Non-pigmented ciliary epithelial cell (primary cell): Measurements from ENCODE around the gene LCA5.
"Not testable (repeated sequence)": the region's sequence is repeated elsewhere in the genome, so short reads cannot be mapped to it uniquely, and the experiment has no call there.

Experiments used
- DNase-seq: peaks from one replicate; pipeline ENCODE4 v3.0.0-alpha.2; 2010; ENCODE audit warnings: low read depth

Gene LCA5

GRCh38 chr6:79538106-79538971 is 1.1 kb upstream of the LCA5 start:
- DNase-seq: no peak

DNA sequence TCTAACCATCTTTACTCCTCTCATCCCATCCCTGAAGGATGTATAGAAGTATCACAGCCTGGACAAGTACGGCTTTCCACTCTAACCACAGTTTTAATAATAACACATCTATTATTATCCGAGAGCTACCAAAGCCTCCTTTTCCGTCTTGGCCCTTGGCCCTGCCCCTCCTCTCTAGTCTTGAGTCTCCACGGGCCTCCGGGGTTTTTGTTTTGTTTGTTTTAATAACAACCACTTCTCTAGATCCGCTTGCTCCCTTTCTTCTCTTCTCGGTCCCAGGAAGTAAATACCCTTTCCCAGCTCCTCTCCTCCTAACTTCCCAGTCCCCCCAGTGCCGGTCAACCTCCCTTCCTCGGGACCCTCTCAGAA is 661 bp downstream of the LCA5 start:
- DNase-seq: no peak

- DNase-seq: not testable (repeated sequence)
Measured at GRCh38 chr6:79529567-79529966, 7.7 kb downstream of the LCA5 start.

GRCh38 chr6:79526897-79527296 is 10.3 kb downstream of the LCA5 start:
- no peak for DNase-seq

GRCh38 chr6:79525272-79526100 is 11.7 kb downstream of the LCA5 start:
- DNase-seq: no peak

DNA sequence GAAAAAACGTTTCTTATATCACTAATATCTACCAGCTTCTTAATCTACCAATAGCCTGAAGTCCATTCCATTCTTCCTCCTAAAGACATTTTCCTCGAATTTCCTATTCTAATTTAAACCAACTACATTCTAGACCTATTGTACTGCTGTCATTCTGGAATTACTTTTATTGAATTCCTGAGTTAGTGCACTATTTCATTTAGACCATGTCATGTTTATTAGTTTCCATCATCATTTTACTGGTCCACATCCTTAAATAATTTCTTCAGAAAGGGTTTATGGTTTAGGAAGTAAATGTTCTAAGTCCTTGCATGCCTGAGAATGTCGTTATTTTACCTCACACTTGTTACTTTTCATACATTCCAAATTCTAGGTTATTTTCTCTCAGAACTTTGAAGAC is 13.2 kb downstream of the LCA5 start:
- no peak for DNase-seq

- no peak for DNase-seq
Measured at GRCh38 chr6:79522609-79523008, 14.6 kb downstream of the LCA5 start.

GRCh38 chr6:79520534-79520933 is 16.7 kb downstream of the LCA5 start:
- no peak for DNase-seq

DNA sequence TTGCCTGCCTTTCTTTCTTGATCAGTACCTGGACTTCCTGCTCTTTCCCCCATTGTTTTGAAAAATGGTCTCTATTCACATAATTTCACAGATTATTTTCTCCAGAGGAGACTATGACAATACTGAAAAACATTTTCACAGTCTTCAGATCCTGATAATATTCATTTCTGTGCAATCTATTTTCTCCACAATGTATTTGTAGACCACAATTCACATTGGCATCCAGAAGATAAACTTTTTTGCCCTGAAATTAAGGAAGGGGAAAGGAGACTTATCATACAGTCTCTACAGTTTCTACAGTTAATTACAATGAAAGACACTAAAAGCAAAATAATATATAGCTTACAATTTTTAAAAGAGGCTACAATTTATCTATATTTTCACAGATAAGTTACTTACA is 18.4 kb downstream of the LCA5 start:
- no peak for DNase-seq

DNA sequence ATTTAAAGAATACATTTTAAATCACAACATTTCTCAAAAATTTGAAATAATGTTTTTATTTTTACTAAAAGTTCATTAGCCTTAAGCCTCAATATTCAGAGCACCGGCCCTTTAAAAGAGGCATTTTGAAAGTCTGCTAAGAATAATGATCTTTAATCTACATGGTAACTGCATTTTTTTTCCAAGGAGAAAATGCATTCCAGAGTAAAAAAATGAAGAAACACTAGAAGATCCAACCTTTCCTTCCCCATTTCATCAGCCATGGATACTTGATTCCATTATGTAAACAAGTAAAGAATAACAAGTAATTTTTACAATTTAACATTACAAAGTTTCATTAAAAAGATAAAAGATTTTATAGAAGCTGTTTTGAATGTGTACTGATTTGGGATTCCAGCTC is 21.8 kb downstream of the LCA5 start:
- no peak for DNase-seq

- no peak for DNase-seq
Measured at GRCh38 chr6:79513111-79513510, 24.1 kb downstream of the LCA5 start.

GRCh38 chr6:79512014-79512413 is 25.2 kb downstream of the LCA5 start:
- DNase-seq: no peak

DNA sequence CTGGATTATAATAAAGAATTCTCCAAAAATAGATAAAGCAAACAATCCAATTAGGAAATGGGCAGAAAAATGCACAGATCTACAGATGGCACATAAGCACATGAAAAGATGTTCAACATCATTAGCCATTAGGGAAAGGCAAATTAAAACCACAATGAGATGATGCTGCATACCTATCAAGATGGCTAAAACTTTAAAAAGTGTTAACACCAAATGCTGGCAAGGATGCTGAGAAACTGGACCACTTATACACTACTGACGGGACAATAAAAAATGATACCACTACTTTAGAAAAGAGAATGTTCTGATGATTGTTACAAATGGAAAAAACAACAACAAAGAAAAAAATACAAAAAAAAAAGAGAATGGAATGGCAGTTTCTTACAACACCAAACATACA is 26.5 kb downstream of the LCA5 start:
- DNase-seq: no peak

- DNase-seq: no peak
Measured at GRCh38 chr6:79506251-79506650, 31.0 kb downstream of the LCA5 start.

DNA sequence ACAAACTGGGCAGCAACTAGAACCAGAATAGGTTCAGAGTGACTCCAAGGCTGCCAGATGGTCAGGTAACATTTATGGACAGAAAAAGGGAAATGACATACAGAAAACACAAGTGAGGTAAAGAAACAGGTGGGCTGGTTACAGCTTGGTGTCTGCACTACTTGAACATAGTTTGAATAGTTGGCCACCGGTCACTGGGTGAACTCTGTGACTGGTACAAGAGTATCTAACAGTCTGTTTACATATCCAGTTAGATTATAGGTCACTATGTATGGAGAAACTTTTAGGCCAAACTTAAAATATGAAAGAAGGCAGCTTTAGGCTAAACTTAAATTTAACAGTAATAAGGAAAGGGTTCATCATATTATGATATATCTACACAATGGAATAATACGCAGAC is 32.9 kb downstream of the LCA5 start:
- DNase-seq: no peak

- no peak for DNase-seq
Measured at GRCh38 chr6:79498842-79499241, 38.4 kb downstream of the LCA5 start.

GRCh38 chr6:79495246-79495645 is 42.0 kb downstream of the LCA5 start:
- no peak for DNase-seq

DNA sequence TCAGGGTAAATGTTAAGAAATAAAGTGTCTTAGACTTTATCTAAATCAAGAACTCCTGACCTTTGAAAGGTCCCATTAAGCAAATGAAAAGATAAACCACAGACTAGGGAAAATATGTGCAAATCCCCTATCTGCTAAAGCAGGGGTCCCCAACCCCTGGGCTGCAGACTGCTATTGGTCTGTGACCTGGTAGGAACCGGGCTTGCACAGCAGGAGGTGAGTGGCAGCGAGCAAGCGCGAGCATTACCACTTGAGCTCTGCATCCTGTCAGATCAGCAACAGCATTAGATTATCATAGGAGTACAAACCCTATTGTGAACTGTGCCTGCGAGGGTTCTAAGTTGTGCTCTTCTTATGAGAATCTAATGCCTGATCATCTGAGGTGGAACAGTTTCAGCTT is 42.4 kb downstream of the LCA5 start:
- DNase-seq: no peak

DNA sequence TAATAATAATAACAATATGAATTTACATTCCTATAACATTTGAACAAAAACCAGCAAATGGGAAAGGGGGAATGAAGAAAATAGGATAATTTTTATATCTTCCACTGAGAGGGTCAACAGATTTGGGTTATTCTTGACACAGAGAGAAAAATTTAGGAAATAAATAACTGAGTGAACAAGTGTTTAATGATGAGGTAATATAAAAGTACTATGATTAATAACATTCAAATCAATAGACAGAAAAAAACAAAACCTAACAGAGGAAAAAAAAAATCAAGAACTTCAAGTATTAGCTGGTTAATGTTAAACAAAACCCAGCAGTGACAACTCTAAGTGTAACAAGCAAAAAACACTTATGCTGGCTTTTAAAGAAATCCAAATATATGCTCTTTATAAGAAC is 66.5 kb downstream of the LCA5 start:
- no peak for DNase-seq

DNA sequence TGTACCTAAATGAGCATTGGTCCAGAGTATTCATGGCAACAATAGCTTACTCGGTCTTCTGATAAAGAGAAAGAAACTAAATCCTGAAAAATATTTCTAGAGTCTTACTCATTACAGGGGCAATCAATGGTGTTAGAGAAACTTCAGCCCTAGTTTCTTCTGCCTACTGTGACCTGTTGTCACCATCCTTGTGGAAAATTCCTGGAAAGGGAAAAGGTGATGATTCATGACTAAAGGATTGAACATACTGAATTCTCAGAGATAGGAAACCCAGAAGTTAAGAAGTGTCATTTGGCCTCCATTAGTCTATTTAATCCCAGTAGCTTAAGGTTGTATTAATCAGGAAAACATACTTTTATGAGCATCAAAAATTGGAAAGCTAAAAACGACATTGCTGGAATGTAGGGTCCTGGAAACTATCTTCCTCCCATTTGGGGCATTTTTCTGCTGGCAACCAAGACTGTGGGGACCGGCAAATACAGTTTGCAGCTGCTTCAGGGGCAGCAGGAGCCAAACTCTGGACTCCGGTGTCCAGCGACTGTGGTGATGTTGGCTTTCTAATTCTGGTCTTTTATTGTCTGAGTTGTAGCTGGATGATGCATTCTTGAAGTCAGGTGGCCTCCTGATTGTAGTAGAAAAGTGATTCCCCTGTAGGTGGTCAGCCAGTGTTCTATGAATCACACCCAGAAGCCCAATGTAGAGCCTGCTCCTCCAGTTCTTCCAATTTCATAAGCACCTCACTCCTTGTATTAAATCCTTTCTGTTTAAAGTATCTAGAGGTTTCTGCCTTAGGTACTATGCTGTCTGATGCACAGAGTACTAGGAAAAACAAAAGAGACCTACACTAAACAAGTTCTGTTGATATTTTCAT is 67.6 kb downstream of the LCA5 start:
- DNase-seq: no peak

- no peak for DNase-seq
Measured at GRCh38 chr6:79468587-79468986, 68.6 kb downstream of the LCA5 start.

GRCh38 chr6:79468116-79468515 is 69.1 kb downstream of the LCA5 start:
- DNase-seq: peak; percentile 40
